ENCODE results near the gene IL10RB. TPM values are rescaled to one million over a fixed set of nuclear protein-coding genes. Genes with fewer than 3 reads are reported as not detected.

The IL10RB gene
- total and polyA plus RNA-seq, 2 of the 13 experiments (the other 11 are each of a cell fraction or from before 2014, with no cell fraction given) = 17.4 to 18.2 TPM

GRCh38 chr21:33313183-33313582 lies 47.0 kb downstream of the IL10RB start:
- Histone ChIP-seq H3K9me3 (ENCODE audit: low read length) (0 out of 2 replicates have a peak, but pooled peaks cover 4% of the 10 kb centered on the region), H3K27me3 (ENCODE audit: control insufficient read depth in 1 of 2, insufficient read depth in 2 of 2, low read length in 2 of 2) (peaks cover 0 to 13% of the 10 kb centered on the region in 2 experiments; a peak in 1 of 5 replicates), H4K20me1 (ENCODE audit: insufficient read depth, low read length) (no peaks in the 10 kb centered on the region), H3K9ac (ENCODE audit: insufficient read depth, low read depth, low read length) (no peak overlapping the region), H3K36me3 (replicated peaks in 1 of 2; ENCODE audit: control insufficient read depth in 1 of 2, insufficient read depth in 2 of 2, low read length in 2 of 2) (no peaks in the 10 kb centered on the region), H2AFZ (ENCODE audit: low read length) (no peak overlapping the region), H3K4me2 (ENCODE audit: low read depth, low read length) (no peak overlapping the region), H3K79me2 (ENCODE audit: insufficient read depth, low read length) (no peaks in the 10 kb centered on the region), H3K27ac (ENCODE audit: extremely low read length, insufficient read depth, low read length) (no peak overlapping the region), H3K4me3 (replicated peaks in 1 of 3; ENCODE audit: insufficient read depth in 1 of 3, low read depth in 2 of 3, low read length in 3 of 3) (no peak overlapping the region), H3K4me1 (ENCODE audit: insufficient read depth, low read length) (no peaks in the 10 kb centered on the region)
- in situ Hi-C loops (cut with HindIII; ENCODE audit: extremely low pct_ligation_motif_present, low pct_unique_long_range_greater_than_20kb) = no loop called here
- CTCF ChIA-PET (ENCODE audit: low intra/inter-chr PET ratio, low total read pairs) = no interaction called here
- WGBS (ENCODE audit: low lambda C conversion rate) = 85% methylated on average over 1 of the region's 1 CpG
- POLR2A ChIA-PET = interaction anchor here (2.3 kb wide), 1 partner anchor 12 kb away, joined by 8 read pairs; the partner anchor contains the start of gene IFNAR1
- ATAC-seq (no peak), FAIRE-seq (no peak), DNase-seq (ENCODE audit: low spot score) (no peak)
- no TSS peak for BruUV-seq (replicated peaks)
- intact Hi-C loops (cut with micrococcal nuclease; ENCODE audit: unreplicated experiment) = no loop called here
- TF ChIP-seq ZNF143 (CRISPR knock-in tag; IDR thresholded peaks at IDR 0.05) = no peak
- no peak for TF ChIP-seq RNF219 (CRISPR knock-in tag; IDR thresholded peaks at IDR 0.05)
- no peak for TF ChIP-seq ZKSCAN1 (IDR thresholded peaks at IDR 0.05; ENCODE audit: low read length)
- TF ChIP-seq ZNF335 (CRISPR knock-in tag; IDR thresholded peaks at IDR 0.05) = no peak
- no peak for TF ChIP-seq SMC3 (IDR thresholded peaks at IDR 0.05; ENCODE audit: low read length)
- no peak for TF ChIP-seq ZFP62 (CRISPR knock-in tag; IDR thresholded peaks at IDR 0.05)
- no peak for TF ChIP-seq YY1 (IDR thresholded peaks at IDR 0.05; ENCODE audit: insufficient read depth, insufficient replicate concordance, low read depth, low read length)
- TF ChIP-seq TBL1XR1 (IDR thresholded peaks at IDR 0.05; ENCODE audit: borderline replicate concordance, low read length, partially characterized antibody) = no peak
- TF ChIP-seq EZH2 (conservative IDR thresholded peaks at IDR 0.05; ENCODE audit: low read depth, low read length) = no peak
- TF ChIP-seq NPAS2 (CRISPR knock-in tag; IDR thresholded peaks at IDR 0.05; ENCODE audit: borderline replicate concordance) = no peak
- TF ChIP-seq ZBTB8A (CRISPR knock-in tag; IDR thresholded peaks at IDR 0.05; ENCODE audit: borderline replicate concordance, low read depth) = no peak
- no peak for TF ChIP-seq ZBTB2 (CRISPR knock-in tag; IDR thresholded peaks at IDR 0.05; ENCODE audit: low read depth)
- no peak for TF ChIP-seq ZNF276 (CRISPR knock-in tag; IDR thresholded peaks at IDR 0.05; ENCODE audit: low read depth)
- TF ChIP-seq ZNF230 (CRISPR knock-in tag; IDR thresholded peaks at IDR 0.05) = no peak
- TF ChIP-seq ZNF205 (CRISPR knock-in tag; IDR thresholded peaks at IDR 0.05) = no peak
- TF ChIP-seq ZNF841 (CRISPR knock-in tag; IDR thresholded peaks at IDR 0.05; ENCODE audit: borderline replicate concordance) = no peak
